PC-3 (cell line): ENCODE data around the gene BMP5. TPM values are rescaled to one million over a fixed set of nuclear protein-coding genes. Genes with fewer than 3 reads are reported as not detected.

Experiments used
- ATAC-seq: fragments of 200-7000 bp; cut with Tn5 transposase; 2 replicates; pipeline ENCODE4 v1.9.1; 2020; ENCODE audit warnings: mild to moderate bottlenecking, moderate library complexity
- BruUV-seq: library from RNA; stranded (reverse); fragments of 400-500 nt; replicated peaks from 2 replicates; lab custom pipeline; 2021; lab: Mats Ljungman, UMichigan
- CTCF ChIA-PET: fragments of 300-600 bp; sonication (Branson Sonifier 250); formaldehyde crosslinking; loops from one replicate; lab custom pipeline; 2022; ENCODE audit warnings: antibody characterized with exemption; lab: Charles Lee
- POLR2A ChIA-PET: fragments of 300-600 bp; sonication (Branson Sonifier 250); formaldehyde crosslinking; loops from one replicate; lab custom pipeline; 2022; ENCODE audit warnings: antibody characterized with exemption; ENCODE audit not compliant: unreplicated experiment; lab: Charles Lee
- DNase-seq: peaks from one replicate; pipeline ENCODE4 v3.0.0-alpha.2; 2015
- H2AFZ ChIP-seq: fragments of 300-600 bp; sonication (generic); 2 replicates; pipeline ENCODE4 v1.6.0; 2016; ENCODE audit warnings: antibody characterized with exemption, low read length
- H3F3A ChIP-seq: fragments of 300-600 bp; sonication (generic); one replicate; pipeline ENCODE4 v1.6.0; 2017; ENCODE audit warnings: antibody characterized with exemption, low read length, control low read depth, mild to moderate bottlenecking; ENCODE audit not compliant: unreplicated experiment
- H3K27ac ChIP-seq: fragments of 300-600 bp; sonication (generic); 2 replicates; pipeline ENCODE4 v1.5.1; 2016; ENCODE audit warnings: mild to moderate bottlenecking, low read length
- H3K27me3 ChIP-seq: fragments of 300-600 bp; sonication (generic); 2 replicates; pipeline ENCODE4 v1.6.1; 2016; ENCODE audit warnings: low read length, mixed read lengths
- H3K36me3 ChIP-seq: fragments of 300-600 bp; sonication (generic); 2 replicates; pipeline ENCODE4 v1.6.1; 2016; ENCODE audit warnings: low read depth, mixed run types, low read length, mixed read lengths
- H3K4me1 ChIP-seq: fragments of 300-600 bp; sonication (generic); 2 replicates; pipeline ENCODE4 v1.5.1; 2016; ENCODE audit warnings: low read length; ENCODE audit not compliant: insufficient read depth
- H3K4me2 ChIP-seq: fragments of 300-600 bp; sonication (generic); 2 replicates; pipeline ENCODE4 v1.6.0; 2016; ENCODE audit warnings: low read length
- H3K4me3 ChIP-seq: fragments of 300-600 bp; sonication (generic); 2 replicates; pipeline ENCODE4 v1.5.1; 2016; ENCODE audit warnings: mild to moderate bottlenecking, low read length, mixed read lengths
- H3K79me2 ChIP-seq: fragments of 300-600 bp; sonication (generic); 2 replicates; pipeline ENCODE4 v1.6.1; 2017; ENCODE audit warnings: low read length, mixed read lengths
- H3K9ac ChIP-seq: fragments of 300-600 bp; sonication (generic); 2 replicates; pipeline ENCODE4 v1.6.0; 2016; ENCODE audit warnings: mild to moderate bottlenecking, low read length
- H3K9me2 ChIP-seq: fragments of 300-600 bp; sonication (generic); replicated peaks from 2 replicates; pipeline ENCODE4 v1.6.1; 2016; ENCODE audit warnings: mixed run types, low read length, mixed read lengths
- H3K9me3 ChIP-seq: fragments of 300-600 bp; sonication (generic); 2 replicates; pipeline ENCODE4 v1.6.1; 2016; ENCODE audit warnings: low read length, mixed read lengths
- H4K20me1 ChIP-seq: fragments of 300-600 bp; sonication (generic); 2 replicates; pipeline ENCODE4 v1.6.1; 2016; ENCODE audit warnings: low read length, mixed read lengths
- CTCF ChIP-seq: fragments of 300-600 bp; sonication (generic); conservative IDR thresholded peaks from 2 replicates; pipeline ENCODE4 v1.5.1; 2017; ENCODE audit warnings: antibody characterized with exemption, low read depth, mild to moderate bottlenecking, low read length
- EZH2 ChIP-seq: fragments of 300-600 bp; sonication (generic); IDR thresholded peaks from one replicate; pipeline ENCODE4 v1.6.1; 2017; ENCODE audit warnings: antibody characterized with exemption, mild to moderate bottlenecking, low read length; ENCODE audit not compliant: unreplicated experiment
- EZH2phosphoT487 ChIP-seq: fragments of 300-600 bp; sonication (generic); IDR thresholded peaks from 2 replicates; pipeline ENCODE4 v1.6.1; 2018; ENCODE audit warnings: mild to moderate bottlenecking, antibody characterized with exemption, low read length, borderline replicate concordance
- intact Hi-C: fragments of 100-400 bp; cut with micrococcal nuclease; formaldehyde crosslinking; loops from 2 replicates; pipeline ENCODE4 v1.9.0; 2023
- total RNA-seq: library from RNA; depleted of rRNA; stranded (reverse); fragments of >200 nt; gene quantifications from 2 replicates; pipeline ENCODE4 v1.2.3, GENCODE V29; 2014

BMP5 gene
- total RNA-seq, 1 experiment from 2014 or later: not detected

GRCh38 chr6:55802259-55802658, 73.1 kb downstream of the BMP5 start:
- H3K9me2 ChIP-seq: 0 out of 2 replicates have a peak, but pooled peaks cover 5% of the 10 kb centered on the region
- ChIA-PET POLR2A (no interaction called here), CTCF (no interaction called here)

GRCh38 chr6:55798571-55798970, 76.8 kb downstream of the BMP5 start:
- Histone ChIP-seq H3K4me3 (no peak overlapping the region), H2AFZ (no peak overlapping the region), H3F3A (no peaks in the 10 kb centered on the region), H3K79me2 (no peaks in the 10 kb centered on the region), H3K9me2 (0 out of 2 replicates have a peak, but pooled peaks cover 5% of the 10 kb centered on the region), H4K20me1 (no peaks in the 10 kb centered on the region), H3K27ac (no peak overlapping the region), H3K27me3 (no peaks in the 10 kb centered on the region), H3K9me3 (no peaks in the 10 kb centered on the region), H3K36me3 (no peaks in the 10 kb centered on the region), H3K4me2 (no peak overlapping the region; the same call in 1 of the 2 replicates), H3K4me1 (peaks cover 27% of the 10 kb centered on the region), H3K9ac (no peak overlapping the region)
- CTCF ChIA-PET: no interaction called here
- ATAC-seq (peak; percentile 42), DNase-seq (peak; percentile 67)
- no TSS peak for BruUV-seq
- TF ChIP-seq EZH2phosphoT487 (no peak), EZH2 (no peak), CTCF (no peak)
- intact Hi-C loops: loop anchor here (5.0 to 10.0 kb wide), 2 partner anchors 84 to 164 kb away; no protein-coding TSS in a partner anchor
- POLR2A ChIA-PET: no interaction called here

More at GRCh38 chr6:55802259-55802658, 73.1 kb downstream of the BMP5 start:
- Histone ChIP-seq H3K9ac (no peak overlapping the region), H3F3A (no peaks in the 10 kb centered on the region), H3K4me1 (peaks cover 12% of the 10 kb centered on the region), H3K27ac (no peak overlapping the region), H3K4me2 (no peak overlapping the region), H3K9me3 (no peaks in the 10 kb centered on the region), H3K27me3 (no peaks in the 10 kb centered on the region), H3K79me2 (no peaks in the 10 kb centered on the region), H4K20me1 (no peaks in the 10 kb centered on the region), H3K36me3 (no peaks in the 10 kb centered on the region), H2AFZ (no peak overlapping the region), H3K4me3 (no peak overlapping the region)
- intact Hi-C loops: no loop called here
- DNase-seq (no peak), ATAC-seq (no peak)
- no TSS peak for BruUV-seq
- no peak for TF ChIP-seq CTCF
- TF ChIP-seq EZH2phosphoT487: no peak
- no peak for TF ChIP-seq EZH2

- Histone ChIP-seq H3K9me2 (no peaks in the 10 kb centered on the region), H3K79me2 (no peaks in the 10 kb centered on the region), H3K27me3 (no peaks in the 10 kb centered on the region), H2AFZ (no peak overlapping the region), H3K9me3 (no peaks in the 10 kb centered on the region), H3F3A (no peaks in the 10 kb centered on the region), H3K36me3 (no peaks in the 10 kb centered on the region), H4K20me1 (no peaks in the 10 kb centered on the region), H3K4me3 (no peak overlapping the region), H3K27ac (peak overlapping the region; percentile 65), H3K4me2 (peak overlapping the region; percentile 32), H3K9ac (no peak overlapping the region), H3K4me1 (peaks cover 27% of the 10 kb centered on the region)
- peak; percentile 72 for ATAC-seq
- ChIA-PET CTCF (no interaction called here), POLR2A (no interaction called here)
- intact Hi-C loops: loop anchor here (1.0 to 10.0 kb wide), 2 partner anchors 36 to 159 kb away; no protein-coding TSS in a partner anchor
- peak; percentile 78 for DNase-seq
- no TSS peak for BruUV-seq
- TF ChIP-seq EZH2phosphoT487: no peak
- TF ChIP-seq CTCF: no peak
- TF ChIP-seq EZH2: no peak
Measured at GRCh38 chr6:55794136-55794812, 81.1 kb downstream of the BMP5 start.
